DND-41 (cell line): Measurements from ENCODE around the gene KCNT1.

ENCODE experiments used
- EZH2 ChIP-seq: IDR thresholded peaks from 3 replicates; pipeline ENCODE4 v1.6.1; 2012; ENCODE audit warnings: borderline replicate concordance, low read depth, mild to moderate bottlenecking, moderate library complexity, low read length, inconsistent platforms; ENCODE audit not compliant: severe bottlenecking
- TF ChIP-seq, protein P1 (sequence below): IDR thresholded peaks from 2 replicates; pipeline ENCODE4 v1.5.1; 2012; ENCODE audit warnings: borderline replicate concordance, low read length, moderate library complexity, mild to moderate bottlenecking; ENCODE audit not compliant: poor library complexity, severe bottlenecking; ENCODE audit errors: extremely low read depth

DNA sequence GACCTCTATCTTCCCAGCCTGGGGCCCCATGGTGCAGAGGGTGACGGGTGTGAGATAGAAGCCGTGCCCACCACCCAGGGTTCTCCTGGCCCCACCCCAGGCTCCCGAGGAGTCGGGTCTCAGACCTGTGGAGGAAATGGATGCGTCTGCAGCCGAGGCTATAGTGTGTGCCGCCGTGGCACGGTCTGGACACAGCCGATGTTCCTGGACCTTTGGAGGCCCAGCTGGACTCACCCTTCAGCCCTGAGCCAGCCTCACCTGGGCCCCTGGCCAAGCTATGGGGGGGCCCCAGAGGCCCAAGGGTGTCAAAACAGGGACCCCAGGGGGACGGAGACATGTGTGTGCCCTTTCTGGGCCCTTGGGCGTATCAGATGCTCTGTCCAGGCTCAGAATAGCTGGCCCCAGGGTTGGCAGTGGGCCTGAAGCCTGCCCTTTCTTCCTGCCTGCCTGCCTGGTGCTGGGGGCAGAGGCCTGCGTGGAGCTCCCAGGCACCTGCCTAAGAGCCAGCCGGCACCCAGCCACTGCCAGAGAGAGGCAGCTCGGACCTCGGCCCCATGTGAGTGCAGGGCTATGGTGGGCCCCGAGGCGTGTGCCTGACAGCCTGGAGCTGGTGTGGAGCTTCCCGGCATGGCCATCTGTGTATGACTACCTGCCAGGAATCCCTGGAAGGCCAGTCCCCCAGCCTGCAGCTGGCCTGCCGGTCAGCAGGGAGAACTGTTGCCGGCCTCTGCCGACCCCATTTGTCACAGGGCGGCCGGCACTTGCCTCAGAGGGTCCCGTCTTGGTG lies 41.8 kb downstream of the KCNT1 start:
- TF ChIP-seq EZH2: no peak
- TF ChIP-seq, protein P1, sequence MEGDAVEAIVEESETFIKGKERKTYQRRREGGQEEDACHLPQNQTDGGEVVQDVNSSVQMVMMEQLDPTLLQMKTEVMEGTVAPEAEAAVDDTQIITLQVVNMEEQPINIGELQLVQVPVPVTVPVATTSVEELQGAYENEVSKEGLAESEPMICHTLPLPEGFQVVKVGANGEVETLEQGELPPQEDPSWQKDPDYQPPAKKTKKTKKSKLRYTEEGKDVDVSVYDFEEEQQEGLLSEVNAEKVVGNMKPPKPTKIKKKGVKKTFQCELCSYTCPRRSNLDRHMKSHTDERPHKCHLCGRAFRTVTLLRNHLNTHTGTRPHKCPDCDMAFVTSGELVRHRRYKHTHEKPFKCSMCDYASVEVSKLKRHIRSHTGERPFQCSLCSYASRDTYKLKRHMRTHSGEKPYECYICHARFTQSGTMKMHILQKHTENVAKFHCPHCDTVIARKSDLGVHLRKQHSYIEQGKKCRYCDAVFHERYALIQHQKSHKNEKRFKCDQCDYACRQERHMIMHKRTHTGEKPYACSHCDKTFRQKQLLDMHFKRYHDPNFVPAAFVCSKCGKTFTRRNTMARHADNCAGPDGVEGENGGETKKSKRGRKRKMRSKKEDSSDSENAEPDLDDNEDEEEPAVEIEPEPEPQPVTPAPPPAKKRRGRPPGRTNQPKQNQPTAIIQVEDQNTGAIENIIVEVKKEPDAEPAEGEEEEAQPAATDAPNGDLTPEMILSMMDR: no peak
